GM18951 (cell line): ENCODE data around the gene FHL1.

Source experiments
- POLR2A ChIP-seq: IDR thresholded peaks from 4 replicates; pipeline ENCODE4 v1.6.1; 2011; ENCODE audit warnings: mild to moderate bottlenecking; ENCODE audit not compliant: insufficient read length, insufficient read depth; ENCODE audit errors: extremely low read depth
- in situ Hi-C: fragments of 300-500 bp; cut with MboI; formaldehyde crosslinking; loops from one replicate; pipeline ENCODE4 v1.12.0; 2022; ENCODE audit warnings: low sequenced_read_pairs, mixed read lengths, inconsistent platforms; ENCODE audit not compliant: unreplicated experiment

FHL1 gene

DNA sequence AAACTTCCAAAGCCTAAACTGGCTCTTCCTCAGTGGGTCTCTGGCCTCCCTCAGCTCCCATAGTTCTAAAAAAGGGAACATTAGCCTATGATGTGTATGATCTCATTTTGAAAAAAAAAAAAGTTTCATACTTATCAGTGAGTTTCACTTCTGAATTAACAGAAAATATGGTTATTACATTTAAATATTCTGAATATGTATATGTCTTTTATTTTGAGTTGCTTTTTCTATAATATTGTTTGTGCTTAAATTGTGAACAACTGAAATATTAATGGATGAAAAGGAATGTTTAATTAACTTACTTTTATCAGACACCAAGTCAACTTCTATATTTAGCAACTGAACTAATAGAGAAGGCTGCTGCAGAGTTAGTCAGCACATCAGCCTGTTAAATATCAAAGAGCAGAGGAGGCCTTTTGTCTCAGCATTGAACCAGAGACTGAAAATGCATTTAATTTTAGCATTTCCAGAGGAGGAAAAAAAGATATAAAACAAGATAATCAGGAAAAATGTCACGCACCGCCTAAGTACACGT is 20.4 kb upstream of the FHL1 start:
- TF ChIP-seq POLR2A, result no peak

DNA sequence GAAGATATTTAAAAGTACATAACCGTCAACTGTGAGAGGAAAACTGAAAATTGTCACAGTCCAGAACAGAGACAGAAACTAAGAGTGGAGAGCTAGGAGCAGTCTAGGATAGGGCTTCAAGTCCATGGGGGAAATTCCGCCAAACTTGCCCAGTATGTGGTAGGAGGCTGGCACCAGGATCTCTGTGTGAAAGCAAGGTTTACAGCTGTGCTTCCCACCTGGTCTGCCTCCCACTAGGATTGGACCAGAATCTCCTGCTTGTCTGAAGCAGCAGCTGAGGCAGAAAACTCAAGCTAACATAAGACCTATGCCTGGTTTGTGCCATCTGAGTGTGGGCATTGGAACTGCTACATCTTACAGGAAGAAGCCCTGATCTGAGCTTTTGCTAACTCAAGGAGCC is 18.6 kb upstream of the FHL1 start:
- no peak for TF ChIP-seq POLR2A
- in situ Hi-C loops, result no loop called here

More for the DNA sequence above, 20.4 kb upstream of the FHL1 start:
- in situ Hi-C loops, result no loop called here

DNA sequence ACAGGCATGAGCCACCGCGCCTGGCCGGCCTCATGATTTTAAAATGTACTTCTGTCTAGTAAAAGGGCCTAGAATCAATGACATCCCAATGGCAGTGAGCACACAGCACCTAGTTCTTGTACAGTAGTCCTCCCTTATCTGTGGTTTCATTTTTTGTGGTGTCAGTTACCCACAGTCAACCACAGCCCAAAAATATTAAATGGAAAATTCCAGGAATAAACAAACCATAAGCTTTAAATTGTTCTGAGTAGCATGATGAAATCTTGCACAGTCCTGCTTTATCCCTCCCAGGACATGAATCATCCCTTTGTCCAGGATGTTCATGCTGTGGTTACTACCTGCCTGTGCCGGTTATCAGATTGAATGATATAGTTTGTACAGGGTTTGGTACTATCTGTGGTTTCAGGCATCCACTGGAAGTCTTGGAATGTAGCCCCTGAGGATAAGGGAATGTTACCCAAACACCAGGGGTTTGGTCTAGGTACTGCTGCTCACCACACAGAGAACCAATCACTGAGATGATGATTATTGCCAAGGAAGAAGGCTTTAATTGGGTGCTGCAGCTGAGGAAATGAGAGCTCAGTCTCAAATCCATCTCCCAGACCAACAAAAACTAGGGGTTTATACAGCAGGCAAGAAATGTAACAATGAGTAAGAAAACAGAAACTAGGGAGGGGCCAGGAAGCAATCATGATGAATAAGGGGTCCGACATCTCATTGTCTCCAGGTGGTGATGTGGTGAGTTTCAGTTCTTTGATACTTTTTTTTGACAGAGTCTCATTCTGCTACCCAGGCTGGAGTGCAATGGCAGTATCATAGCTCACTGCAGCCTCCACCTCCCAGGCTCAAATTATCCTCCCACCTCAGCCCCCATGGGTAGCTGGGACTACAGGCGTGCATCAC is 16.2 kb upstream of the FHL1 start:
- no peak for TF ChIP-seq POLR2A
- in situ Hi-C loops, result no loop called here

DNA sequence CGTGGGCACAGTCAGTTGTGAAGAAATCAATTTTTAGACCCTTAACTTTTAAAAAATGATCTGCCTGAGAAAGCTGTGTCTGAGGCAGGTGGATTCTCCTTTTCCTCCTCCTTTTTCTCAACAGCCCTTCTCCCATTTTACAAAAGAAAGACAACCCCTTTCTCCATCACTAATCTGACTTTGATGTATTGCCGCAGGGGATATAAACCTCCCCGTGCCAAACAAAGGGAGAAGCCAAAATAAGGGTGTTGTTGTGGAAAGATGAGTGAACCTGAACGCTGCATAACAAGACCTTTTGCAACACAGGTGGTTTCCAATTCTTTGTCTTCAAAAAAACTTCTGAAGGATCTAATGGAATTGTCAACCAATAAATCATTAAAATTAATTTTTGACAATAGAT is 8.4 kb upstream of the FHL1 start:
- in situ Hi-C loops, result no loop called here
- no peak for TF ChIP-seq POLR2A

DNA sequence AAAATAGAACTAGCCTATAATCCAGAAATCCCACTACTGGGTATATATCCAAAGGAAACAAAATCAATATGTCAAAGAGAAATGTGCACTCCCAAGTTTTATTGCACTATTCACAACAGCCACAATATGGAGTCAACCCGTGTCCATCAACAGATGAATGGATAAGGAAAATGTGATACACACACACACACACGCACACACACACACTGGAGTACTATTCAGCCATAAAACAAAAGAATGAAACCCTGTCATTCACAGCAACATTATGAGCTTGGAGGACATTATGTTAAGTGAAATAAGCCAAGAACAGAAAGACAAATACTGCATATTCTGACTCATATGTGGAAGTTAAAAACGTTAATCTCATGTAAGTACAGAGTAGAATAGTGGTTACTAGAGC is 5.8 kb upstream of the FHL1 start:
- in situ Hi-C loops, result no loop called here
- no peak for TF ChIP-seq POLR2A

DNA sequence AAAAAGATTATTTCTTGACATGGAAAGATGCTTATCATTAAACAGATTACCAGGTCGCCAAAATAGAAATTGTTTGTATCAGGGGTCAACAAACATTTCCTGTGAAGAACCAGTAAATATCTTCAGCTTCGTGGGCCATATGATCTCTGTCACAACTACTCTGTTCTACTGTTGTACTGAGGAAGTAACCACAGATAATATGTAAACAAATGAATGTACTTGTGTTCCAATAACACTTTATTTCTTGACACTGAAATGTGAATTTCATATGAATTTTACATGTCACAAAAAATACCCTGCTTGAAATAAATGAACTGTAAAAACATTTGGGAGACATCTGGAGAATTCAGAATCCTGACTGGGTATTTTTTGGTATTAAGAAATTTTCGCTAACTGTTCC is 4.7 kb upstream of the FHL1 start:
- in situ Hi-C loops, result no loop called here
- no peak for TF ChIP-seq POLR2A

DNA sequence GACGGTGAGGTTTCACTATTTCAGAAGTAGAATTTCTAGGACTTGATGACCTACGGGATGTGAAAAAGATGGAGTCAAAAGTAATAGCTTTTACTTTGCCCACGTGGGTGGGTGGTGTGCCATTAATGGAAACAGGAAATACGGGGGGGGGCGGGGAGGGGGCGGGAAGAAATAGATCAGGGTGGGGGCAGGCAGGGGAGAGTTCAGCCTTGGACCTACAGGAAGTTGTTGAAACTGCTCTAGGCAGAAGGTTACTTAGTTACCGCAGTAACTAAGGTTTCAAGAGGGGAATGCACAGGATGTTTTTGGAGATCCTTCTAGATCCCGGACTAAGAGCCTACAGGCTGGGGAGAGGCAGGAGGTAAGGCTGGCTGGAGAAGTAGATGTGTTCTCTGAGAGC is 3.6 kb upstream of the FHL1 start:
- TF ChIP-seq POLR2A, result no peak
- in situ Hi-C loops, result no loop called here

DNA sequence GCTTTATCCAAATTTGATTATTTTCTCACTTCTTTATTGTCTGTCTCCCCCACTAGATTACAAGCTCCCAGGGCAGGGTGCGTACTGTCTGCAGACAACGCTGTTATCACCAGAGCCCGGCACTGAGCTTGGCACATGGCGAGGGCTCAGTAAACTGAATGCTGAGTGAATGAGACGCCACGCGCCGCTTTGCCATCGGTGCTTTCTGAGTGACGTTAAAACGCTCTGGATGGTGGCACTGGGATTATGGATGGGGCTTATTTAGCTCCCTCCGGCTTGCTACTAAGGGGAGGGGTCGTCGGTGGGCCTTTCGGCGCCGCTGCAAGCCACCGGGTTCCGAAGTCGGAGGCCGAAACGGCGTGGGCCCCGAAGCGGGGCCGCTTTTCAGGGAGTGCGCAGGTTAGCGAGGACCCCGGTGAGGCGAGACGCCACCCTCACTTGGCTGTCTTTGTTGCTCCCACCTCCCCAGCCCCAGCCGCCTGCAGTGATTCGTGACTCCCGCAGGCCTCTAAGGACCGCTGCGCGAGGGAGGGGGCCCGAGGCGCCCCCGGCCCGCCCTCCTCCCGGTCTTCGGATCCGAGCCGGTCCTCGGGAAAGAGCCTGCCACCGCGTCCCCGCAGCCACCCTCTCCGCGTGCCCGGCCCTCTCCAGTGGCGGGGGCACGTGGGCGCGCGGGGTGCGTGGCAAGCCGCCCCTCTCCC is 569 bp upstream of the FHL1 start:
- TF ChIP-seq POLR2A, result no peak
- in situ Hi-C loops, result no loop called here

DNA sequence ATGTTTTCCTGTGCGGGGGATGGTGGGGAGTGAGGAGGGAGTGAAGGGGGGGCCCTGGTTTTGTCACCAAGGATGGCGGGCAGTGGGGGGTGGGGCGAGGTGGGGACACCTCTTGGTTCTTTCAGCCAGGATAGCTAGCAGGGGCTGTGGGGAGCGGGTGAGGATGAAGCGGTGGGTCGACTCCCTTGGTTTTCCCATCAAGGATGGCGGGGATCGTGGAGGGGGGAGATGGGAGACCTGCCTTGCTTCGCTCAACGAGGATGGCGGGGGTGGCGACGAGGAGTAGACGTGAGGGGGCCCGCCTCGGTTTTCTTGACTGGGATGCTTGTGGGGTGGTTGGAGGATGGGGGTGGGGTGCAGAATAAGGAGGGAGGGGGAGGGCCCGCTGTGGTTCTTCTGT is 643 bp downstream of the FHL1 start:
- TF ChIP-seq POLR2A, result no peak
- in situ Hi-C loops, result no loop called here

DNA sequence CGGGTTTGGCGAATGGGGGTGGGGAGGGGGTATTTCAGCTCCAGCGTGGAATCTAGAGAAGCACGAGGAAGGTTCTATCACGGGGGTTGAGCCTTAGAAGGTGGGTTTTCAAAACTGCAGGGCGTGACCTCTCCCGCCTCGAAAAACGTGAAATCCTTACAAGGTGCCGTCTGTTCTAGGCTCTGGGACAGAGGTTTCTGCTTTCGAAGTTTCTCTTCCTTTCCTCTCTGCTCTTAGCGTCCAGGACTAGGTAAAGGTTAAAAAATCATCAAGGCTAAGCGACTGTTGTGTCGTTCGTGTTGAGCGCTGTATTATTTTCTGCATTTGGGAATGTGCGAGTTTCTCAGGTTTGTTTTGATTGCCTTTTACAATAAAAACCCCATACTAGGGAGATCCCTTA is 1.1 kb downstream of the FHL1 start:
- in situ Hi-C loops, result no loop called here

DNA sequence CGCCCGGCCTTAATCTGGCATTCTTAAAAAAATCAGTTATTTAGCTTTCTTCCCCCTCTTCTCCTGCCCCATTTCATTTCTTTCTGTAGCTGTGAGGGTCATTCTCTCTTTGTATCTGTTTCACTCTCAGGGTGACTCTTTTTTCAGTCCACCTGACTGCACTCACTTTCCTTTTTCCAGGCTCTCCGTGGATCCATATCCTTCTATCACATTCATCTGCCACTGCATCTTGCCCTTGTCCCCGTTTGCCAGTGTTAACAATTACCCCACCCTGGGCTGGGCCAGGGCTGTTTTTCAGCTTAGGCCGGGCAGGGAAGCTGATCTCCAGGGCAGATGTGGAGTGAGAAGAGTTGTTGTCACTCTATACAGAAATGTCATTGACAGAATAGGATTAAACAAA is 7.7 kb downstream of the FHL1 start:
- in situ Hi-C loops, result no loop called here
- no peak for TF ChIP-seq POLR2A

More for the DNA sequence above, 1.1 kb downstream of the FHL1 start:
- no peak for TF ChIP-seq POLR2A

DNA sequence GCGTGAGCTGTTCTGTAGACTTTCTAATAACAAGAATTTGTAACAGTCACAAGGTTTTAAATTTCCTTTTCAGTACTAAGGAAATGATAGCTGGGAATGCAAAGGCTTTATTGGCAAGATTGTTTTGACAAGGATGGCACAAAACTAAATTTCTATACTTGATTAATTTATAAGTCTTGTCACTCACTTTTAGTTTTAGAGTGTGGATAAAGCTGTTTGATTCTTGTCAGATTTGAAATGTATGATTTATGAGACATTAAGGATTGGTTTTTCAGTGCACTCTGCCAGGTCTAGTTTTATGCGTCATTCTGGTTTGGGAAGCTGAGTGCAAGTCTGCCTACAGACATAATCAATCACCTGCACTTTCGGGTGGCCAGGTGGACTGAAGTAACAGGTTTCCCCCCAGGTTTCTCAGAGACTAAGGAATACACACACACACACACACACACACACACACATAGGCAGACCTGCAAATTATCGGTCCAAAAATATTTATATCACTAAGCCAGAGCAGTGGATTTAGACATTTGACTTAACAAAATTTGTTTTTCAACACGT is 9.3 kb downstream of the FHL1 start:
- in situ Hi-C loops, result no loop called here
- TF ChIP-seq POLR2A, result no peak

DNA sequence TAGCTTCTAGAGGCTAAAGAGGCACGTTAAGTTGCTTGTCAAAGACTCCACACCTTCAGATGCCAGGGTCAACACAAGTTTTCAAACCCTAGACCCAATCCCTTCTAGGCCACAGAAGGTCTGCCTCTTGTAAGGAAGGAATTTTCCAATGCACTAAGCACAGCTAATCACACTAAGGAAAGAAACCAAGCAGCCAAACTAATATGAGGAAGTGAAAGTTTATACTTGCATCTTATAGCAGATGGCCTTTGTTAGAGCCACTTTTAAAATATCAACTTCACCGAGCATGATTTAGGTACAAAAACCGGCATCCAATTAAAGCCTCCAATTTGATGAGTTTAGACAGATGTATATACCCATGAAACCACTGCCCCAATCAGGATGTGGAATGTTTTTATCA is 9.9 kb downstream of the FHL1 start:
- in situ Hi-C loops, result no loop called here

More for the DNA sequence above, 9.9 kb downstream of the FHL1 start:
- TF ChIP-seq POLR2A, result no peak
